ENCODE measurements around the gene CIAO2B. TPM values are rescaled to one million over a fixed set of nuclear protein-coding genes. Genes with fewer than 3 reads are reported as not detected.
A peak's percentile ranks its signal among the peaks of the same experiment; 100 is the strongest.

Gene CIAO2B
- polyA plus RNA-seq, 3 donors = 121 to 140 (median 132) TPM

GRCh38 chr16:66913711-66914110 lies 20.5 kb downstream of the CIAO2B start:
- Mint-ChIP-seq H3K27me3 (ENCODE audit: low read depth in 3 of 3) (peaks cover 3 to 8% (median 5%) of the 10 kb centered on the region in 3 donors), H3K36me3 (no peaks in the 10 kb centered on the region), H3K9me3 (no peaks in the 10 kb centered on the region), H3K27ac (peak overlapping the region in 1 of 7 donors; percentile 40), H3K4me1 (no peaks in the 10 kb centered on the region), H3K4me3 (no peak overlapping the region)
- H3K4me2 ChIP-seq (replicated peaks; ENCODE audit: extremely low read depth, low read length, poor library complexity, severe bottlenecking) = no peak overlapping the region
- TF ChIP-seq CTCF (IDR thresholded peaks at IDR 0.05) = no peak
- no peaks in the 10 kb centered on the region for H3K36me3 ChIP-seq (replicated peaks in 1 of 2; ENCODE audit: control insufficient read depth in 1 of 2, insufficient read depth in 2 of 2, low read length in 2 of 2)
- no peak overlapping the region for H3K4me3 ChIP-seq (replicated peaks in 1 of 3; ENCODE audit: low read depth in 2 of 3, low read length in 3 of 3)
- no peaks in the 10 kb centered on the region for H3K4me1 ChIP-seq (ENCODE audit: control insufficient read depth in 1 of 2, insufficient read depth in 2 of 2, low read length in 2 of 2)
- DNase-seq = no peak
- WGBS (ENCODE audit: insufficient coverage) = 88% methylated on average over 4 of the region's 4 CpGs
- H3K27me3 ChIP-seq (ENCODE audit: control insufficient read depth in 2 of 2, insufficient read depth in 2 of 2, low read length in 2 of 2) = no peaks in the 10 kb centered on the region
- intact Hi-C loops (cut with micrococcal nuclease) = no loop called here
- no peaks in the 10 kb centered on the region for H3K9me3 ChIP-seq (replicated peaks in 1 of 2; ENCODE audit: control insufficient read depth in 1 of 2, insufficient read depth in 1 of 2, low read length in 2 of 2)
- no peaks in the 10 kb centered on the region for H4K20me1 ChIP-seq (ENCODE audit: insufficient read depth, low read length)
- no peak overlapping the region for H3K27ac ChIP-seq (ENCODE audit: low read depth in 1 of 2, low read length in 2 of 2)
- no peak overlapping the region for H3K9ac ChIP-seq (ENCODE audit: insufficient read depth, low read length, poor library complexity, severe bottlenecking)
- no peaks in the 10 kb centered on the region for H3K79me2 ChIP-seq (ENCODE audit: insufficient read depth, low read length)
- H2AFZ ChIP-seq (ENCODE audit: insufficient read depth, low read depth, low read length, poor library complexity, severe bottlenecking) = no peak overlapping the region

GRCh38 chr16:66913081-66913480 lies 21.1 kb downstream of the CIAO2B start:
- no peaks in the 10 kb centered on the region for H3K36me3 Mint-ChIP-seq
- H3K79me2 ChIP-seq (ENCODE audit: insufficient read depth, low read length) = no peaks in the 10 kb centered on the region
- no peak overlapping the region for H3K9ac ChIP-seq (ENCODE audit: insufficient read depth, low read length, poor library complexity, severe bottlenecking)
- H3K9me3 Mint-ChIP-seq = no peaks in the 10 kb centered on the region
- H3K27ac Mint-ChIP-seq = no peak overlapping the region
- no peak overlapping the region for H3K4me3 ChIP-seq (replicated peaks in 1 of 3; ENCODE audit: low read depth in 2 of 3, low read length in 3 of 3)
- H3K27me3 Mint-ChIP-seq (ENCODE audit: low read depth in 3 of 3) = peaks cover 3 to 9% (median 5%) of the 10 kb centered on the region in 3 donors
- H3K4me1 Mint-ChIP-seq = no peaks in the 10 kb centered on the region
- TF ChIP-seq CTCF (IDR thresholded peaks at IDR 0.05) = no peak
- no peak overlapping the region for H3K4me3 Mint-ChIP-seq
- H3K4me1 ChIP-seq (ENCODE audit: control insufficient read depth in 1 of 2, insufficient read depth in 2 of 2, low read length in 2 of 2) = no peaks in the 10 kb centered on the region
- intact Hi-C loops (cut with micrococcal nuclease) = no loop called here
- no peak overlapping the region for H3K27ac ChIP-seq (ENCODE audit: low read depth in 1 of 2, low read length in 2 of 2)
- 72% methylated on average over 3 of the region's 10 CpGs for WGBS (ENCODE audit: insufficient coverage)
- H3K36me3 ChIP-seq (replicated peaks in 1 of 2; ENCODE audit: control insufficient read depth in 1 of 2, insufficient read depth in 2 of 2, low read length in 2 of 2) = no peaks in the 10 kb centered on the region
- no peaks in the 10 kb centered on the region for H3K27me3 ChIP-seq (ENCODE audit: control insufficient read depth in 2 of 2, insufficient read depth in 2 of 2, low read length in 2 of 2)
- H3K4me2 ChIP-seq (replicated peaks; ENCODE audit: extremely low read depth, low read length, poor library complexity, severe bottlenecking) = no peak overlapping the region
- no peak overlapping the region for H2AFZ ChIP-seq (ENCODE audit: insufficient read depth, low read depth, low read length, poor library complexity, severe bottlenecking)
- DNase-seq = no peak
- no peaks in the 10 kb centered on the region for H3K9me3 ChIP-seq (replicated peaks in 1 of 2; ENCODE audit: control insufficient read depth in 1 of 2, insufficient read depth in 1 of 2, low read length in 2 of 2)
- H4K20me1 ChIP-seq (ENCODE audit: insufficient read depth, low read length) = no peaks in the 10 kb centered on the region
